AG20443 (cell line): ENCODE data around the gene SYNE3.
A peak's percentile ranks its signal among the peaks of the same experiment; 100 is the strongest.
"Not testable (repeated sequence)": the region's sequence is repeated elsewhere in the genome, so short reads cannot be mapped to it uniquely, and the experiment has no call there.

Experiments
- DNase-seq: peaks from one replicate; pipeline ENCODE4 v3.0.0; 2012; ENCODE audit warnings: low spot score, mixed read lengths

The SYNE3 gene

GRCh38 chr14:95524706-95525512 lies 8.5 kb upstream of the SYNE3 start:
- no peak for DNase-seq

DNA sequence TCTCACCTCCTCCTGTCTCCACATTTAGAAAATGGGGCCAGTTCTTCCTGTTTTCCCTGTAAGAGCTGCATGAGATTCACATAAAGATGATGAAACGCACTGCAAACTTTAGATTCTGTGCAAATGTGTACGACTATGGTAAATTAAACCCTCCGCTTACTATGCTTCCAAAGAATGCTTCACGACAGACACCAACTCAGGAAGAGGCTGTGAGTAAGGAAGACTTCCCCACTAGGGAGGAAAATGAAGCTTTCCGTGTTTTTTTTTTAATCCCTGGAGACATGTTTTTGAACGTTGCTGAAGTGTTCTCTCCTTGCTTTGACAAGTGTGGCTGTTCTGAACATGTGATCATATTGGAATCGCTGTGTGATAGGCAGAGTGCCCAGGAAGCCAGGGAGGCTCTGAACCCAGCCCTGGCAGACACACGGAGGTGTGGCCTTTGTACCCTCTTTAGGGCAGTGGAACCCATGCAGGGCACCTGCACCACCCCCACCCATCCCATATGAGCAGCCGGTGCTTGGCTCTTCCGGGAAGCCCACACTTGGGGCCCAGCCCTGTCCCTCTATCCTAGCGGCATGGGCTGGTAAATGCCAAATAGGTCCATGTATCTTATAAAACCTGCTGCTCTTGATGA lies 7.5 kb upstream of the SYNE3 start:
- no peak for DNase-seq

DNA sequence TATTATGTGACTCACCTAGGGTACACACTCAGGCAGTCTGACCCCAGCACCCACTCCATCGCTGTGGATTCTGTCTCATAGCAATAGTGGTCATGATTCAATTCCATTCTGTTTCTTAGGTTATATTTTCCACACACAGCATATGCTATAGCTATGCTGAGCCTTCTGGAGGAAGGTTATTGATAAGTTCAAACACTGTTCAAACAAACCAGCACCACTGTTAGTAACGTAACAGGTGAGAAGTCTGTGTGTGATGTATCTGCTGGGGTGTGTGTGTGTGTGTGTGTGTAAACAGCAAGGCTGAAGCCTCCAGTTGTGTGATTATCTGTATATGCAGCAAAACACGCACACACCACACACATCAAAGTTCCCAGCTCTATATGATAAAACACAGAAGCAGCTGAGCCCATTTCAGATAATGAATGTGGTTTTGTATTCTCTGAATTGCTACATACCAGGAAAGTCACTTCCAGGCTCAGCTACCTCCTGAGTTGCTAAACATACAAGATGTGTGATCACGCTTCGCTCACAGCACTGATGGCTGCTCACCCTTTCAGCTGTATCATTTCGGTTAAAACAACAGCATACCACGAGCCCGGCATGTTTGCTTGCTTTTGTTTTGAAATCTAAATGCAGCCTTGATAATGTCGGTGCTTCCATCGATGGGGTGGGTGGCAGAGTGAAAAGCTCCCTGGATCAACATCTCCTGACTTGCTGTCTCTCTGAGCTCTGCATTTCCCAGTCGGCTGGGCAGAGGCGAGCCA lies 6.8 kb upstream of the SYNE3 start:
- DNase-seq, result no peak

GRCh38 chr14:95522556-95522955 lies 6.1 kb upstream of the SYNE3 start:
- DNase-seq, result no peak

- DNase-seq, result no peak
Observed at GRCh38 chr14:95522116-95522515, 5.7 kb upstream of the SYNE3 start.

- DNase-seq, result no peak
Observed at GRCh38 chr14:95521001-95521400, 4.6 kb upstream of the SYNE3 start.

DNA sequence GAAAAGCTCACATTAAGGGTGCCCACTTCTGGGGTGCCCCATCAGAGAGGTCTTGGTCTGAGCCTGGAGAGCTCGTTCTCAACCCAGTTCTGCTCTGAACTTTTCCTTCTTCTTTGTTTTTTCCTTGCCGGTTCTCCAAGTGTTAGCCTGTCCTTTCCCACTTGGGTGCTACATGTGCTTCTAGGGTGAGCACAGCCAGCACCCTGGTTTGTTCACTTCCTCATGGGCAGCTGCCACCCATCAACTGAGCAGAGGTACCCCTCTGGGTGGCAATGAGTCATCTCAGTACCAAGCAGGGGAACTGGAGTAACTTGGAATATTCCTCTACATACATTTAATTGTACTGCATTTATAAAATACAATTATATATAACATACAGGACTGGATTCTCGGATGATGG lies 3.9 kb upstream of the SYNE3 start:
- DNase-seq, result no peak

GRCh38 chr14:95519699-95520098 lies 3.2 kb upstream of the SYNE3 start:
- DNase-seq, result peak; percentile 88

DNA sequence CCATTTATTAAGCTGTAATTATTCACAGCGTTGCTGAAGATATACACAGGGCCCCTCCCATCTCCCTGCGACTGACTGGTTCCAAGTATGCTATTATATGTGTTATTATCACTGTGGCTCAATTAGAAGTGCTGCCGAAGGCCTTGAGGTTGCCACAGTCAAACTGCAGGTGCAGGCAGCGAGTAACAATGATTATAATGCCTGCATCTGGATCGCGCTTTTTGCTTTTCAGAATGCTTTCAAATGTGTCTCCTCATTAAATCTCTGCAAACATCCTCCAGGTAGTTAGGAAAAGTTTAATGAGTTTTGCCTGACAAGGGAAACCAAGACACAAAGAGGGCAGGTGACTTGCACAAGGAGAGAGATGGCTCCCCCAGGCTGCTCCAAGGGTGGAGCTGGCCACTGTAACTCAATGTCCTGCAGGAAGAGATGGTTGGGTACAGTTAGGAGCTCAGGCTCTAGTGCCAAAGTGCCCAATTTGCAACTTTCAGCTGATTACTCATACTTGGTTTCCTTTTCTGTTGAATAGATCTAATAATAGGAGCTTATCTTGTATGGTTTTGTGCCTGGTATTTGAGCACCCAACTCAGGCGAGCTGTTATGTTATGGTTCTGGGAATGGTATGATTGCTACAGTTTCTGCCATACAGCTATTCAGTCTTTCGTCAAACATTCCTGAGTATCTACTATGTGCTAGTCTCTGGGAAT lies 1.7 kb upstream of the SYNE3 start:
- no peak for DNase-seq

DNA sequence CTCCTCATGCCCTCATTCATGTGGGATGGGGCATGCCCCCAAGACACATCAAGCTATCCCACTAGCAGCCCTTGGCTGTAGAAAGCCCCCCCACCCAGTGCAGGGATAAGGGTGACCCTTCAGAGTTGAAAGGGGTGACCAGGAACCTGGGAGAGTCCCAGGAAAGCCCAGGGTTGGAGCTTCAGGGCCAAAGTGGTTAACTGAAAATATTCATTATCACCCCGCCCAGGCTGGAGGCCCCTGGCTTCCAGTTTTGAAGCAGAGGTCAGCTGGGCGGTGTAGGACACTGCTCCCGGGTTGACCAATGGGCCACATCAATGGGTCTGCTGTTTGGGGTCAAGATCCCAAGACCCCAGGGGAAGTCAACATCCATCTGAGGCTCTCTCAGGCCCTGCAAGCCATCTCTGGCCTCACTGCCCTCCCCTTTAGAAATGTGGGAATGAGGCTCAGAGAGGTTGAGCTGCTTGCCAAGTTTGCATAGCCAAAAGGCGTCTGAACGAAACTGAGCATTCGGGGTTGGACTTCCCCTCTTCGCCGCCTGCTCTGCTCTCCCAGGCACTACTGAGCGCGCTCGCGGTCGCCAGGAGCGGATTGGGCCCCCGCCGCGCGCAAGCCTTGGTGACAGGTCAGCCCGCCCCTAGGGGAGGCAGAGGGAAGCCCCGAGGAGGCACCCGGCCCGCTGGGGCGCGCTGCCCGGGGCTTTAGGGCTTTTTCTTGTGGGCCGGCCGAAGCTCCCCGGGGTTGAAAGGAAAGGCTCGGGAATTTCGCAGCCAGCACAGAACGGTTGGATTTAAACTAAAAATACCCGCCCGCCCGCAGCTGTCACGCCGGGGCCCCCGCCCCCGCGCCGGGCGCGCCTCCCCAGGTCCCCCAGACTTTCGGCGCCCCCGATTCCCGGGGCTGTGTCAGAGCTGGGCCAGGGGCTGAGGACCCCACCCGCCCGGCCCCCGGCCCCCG lies 576 bp downstream of the SYNE3 start:
- peak; percentile 57 for DNase-seq

GRCh38 chr14:95515080-95515489 lies 1.4 kb downstream of the SYNE3 start:
- DNase-seq, result peak; percentile 55

DNA sequence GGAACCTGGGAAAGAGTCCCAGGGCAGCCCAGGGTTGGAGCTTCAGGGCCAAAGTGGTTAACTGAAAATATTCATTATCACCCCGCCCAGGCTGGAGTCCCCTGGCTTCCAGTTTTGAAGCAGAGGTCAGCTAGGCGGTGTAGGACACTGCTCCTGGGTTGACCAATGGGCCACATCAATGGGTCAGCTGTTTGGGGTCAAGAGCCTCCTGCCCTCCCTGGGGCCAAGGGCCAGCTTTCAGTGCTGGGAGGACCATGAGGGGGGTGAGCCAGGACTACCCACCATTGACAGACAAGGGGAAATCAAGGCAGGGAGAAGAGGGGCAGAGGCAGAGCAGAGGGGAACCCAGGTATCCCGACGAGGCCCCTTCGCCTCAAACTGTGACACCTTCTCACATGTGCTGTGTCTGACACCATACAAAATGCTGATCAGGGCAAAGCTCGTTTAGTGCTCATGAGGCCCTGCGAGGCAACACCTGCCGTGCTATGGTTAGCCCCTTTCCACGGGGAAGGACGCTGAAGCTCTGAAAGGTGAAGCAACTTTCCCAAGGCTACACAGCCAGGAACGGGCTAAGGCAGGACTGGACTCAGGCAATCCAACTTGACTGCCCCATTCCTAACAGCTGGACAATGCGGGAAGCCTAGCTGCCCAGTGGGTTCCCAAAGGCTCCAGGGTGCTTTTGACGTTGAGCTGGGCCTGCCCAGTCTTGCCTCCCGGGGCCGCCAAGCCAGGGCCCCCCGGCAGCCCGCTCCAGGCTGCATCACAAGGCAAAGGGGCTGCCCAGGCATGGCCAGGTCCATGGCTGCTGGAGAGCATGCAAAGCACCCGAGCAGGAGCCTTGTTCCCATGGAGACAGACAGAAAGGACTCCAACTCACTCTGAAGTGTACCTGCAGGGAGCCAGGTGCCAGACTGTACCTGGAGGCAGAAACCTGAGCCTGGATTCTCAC lies 2.0 kb downstream of the SYNE3 start:
- no peak for DNase-seq

- no peak for DNase-seq
Observed at GRCh38 chr14:95513291-95513690, 3.2 kb downstream of the SYNE3 start.

DNA sequence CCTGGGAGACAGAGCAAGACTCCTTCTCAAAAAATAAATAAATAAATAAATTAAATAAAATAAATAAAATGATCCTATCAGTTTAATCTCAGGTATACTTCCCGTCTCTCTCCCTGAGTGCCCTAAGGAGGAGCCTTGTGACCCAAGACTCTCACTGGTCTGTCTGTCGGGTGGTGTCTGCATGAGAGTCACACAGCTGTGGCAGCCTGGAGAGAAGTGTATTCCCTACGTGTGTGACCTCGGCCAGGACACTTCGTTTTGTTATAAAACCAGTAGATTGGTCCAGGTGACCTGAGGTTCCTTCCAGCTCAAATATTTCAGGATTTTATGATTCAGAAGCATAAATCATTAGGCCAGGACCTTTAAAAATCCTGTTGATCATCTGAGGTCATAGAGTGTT lies 4.8 kb downstream of the SYNE3 start:
- no peak for DNase-seq

- DNase-seq, result peak; percentile 53
Observed at GRCh38 chr14:95510804-95511203, 5.6 kb downstream of the SYNE3 start.

GRCh38 chr14:95510344-95510743 lies 6.1 kb downstream of the SYNE3 start:
- not testable (repeated sequence) for DNase-seq

- no peak for DNase-seq
Observed at GRCh38 chr14:95509495-95509894, 7.0 kb downstream of the SYNE3 start.

DNA sequence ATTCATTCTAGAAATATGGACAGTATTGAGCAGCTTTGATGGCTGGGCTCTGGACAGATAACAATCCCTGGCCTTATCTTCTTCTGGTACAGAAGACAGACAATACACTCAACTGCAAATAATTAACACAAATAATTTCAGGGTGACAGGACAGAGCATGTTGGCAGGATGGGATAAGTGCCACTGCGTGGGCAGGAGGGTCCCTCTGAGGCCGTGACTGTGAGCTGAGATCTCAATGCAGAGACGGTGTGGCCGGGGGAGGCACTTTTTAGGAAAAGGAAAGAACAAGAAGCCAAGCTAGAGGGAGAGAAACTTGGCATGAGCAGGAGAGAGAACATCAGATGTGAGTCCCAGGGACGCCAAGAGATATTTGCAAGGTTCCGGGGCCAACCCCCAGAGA lies 8.1 kb downstream of the SYNE3 start:
- DNase-seq, result no peak

GRCh38 chr14:95507701-95508103 lies 8.7 kb downstream of the SYNE3 start:
- peak; percentile 78 for DNase-seq

DNA sequence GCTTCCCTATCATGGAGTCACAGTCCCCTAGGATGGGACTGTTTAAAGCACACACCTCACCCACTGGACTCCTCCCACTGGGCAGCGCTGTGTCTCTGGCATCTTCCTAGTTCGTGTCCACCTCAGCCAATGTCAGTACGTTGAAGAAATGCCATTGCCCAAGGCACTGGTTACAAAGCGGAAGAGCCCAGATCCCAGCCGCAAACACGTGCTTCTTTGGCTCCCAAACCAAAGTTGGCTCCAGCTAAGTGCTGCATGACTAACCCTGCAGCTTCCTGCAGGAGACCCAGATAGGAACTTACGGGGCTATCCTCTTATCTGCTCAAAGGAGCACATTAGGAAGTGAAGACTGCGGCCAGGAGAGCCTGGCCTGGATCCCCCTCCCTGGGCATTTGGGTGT lies 9.3 kb downstream of the SYNE3 start:
- peak; percentile 95 for DNase-seq
